BJ (cell line): ENCODE results near the gene FBH1. TPM values are rescaled to one million over a fixed set of nuclear protein-coding genes. Genes with fewer than 3 reads are reported as not detected.

ENCODE experiments used
- CTCF ChIA-PET: fragments of 350-600 bp; formaldehyde crosslinking; extraction: SDS; loops from one replicate; lab custom pipeline; 2021; ENCODE audit warnings: antibody characterized with exemption, inconsistent platforms; lab: Yijun Ruan, JAX
- POLR2A ChIA-PET: fragments of 300-600 bp; sonication (Branson Sonifier 250); formaldehyde crosslinking; extraction: SDS; loops from one replicate; lab custom pipeline; 2021; ENCODE audit warnings: antibody characterized with exemption; lab: Charles Lee
- DNase-seq: peaks from one replicate; pipeline ENCODE4 v3.0.0-alpha.2; 2011; ENCODE audit warnings: low read depth
- H3K27me3 ChIP-seq: 2 replicates; pipeline ENCODE4 v1.6.0; 2011; ENCODE audit warnings: low read length; ENCODE audit not compliant: control insufficient read depth, insufficient read depth
- H3K36me3 ChIP-seq: 2 replicates; pipeline ENCODE4 v1.5.1; 2011; ENCODE audit warnings: low read length; ENCODE audit not compliant: control insufficient read depth, insufficient read depth
- H3K4me3 ChIP-seq: 2 replicates; pipeline ENCODE4 v1.5.1; 2011; ENCODE audit warnings: low read depth, mild to moderate bottlenecking, control low read depth, low read length
- polyA plus RNA-seq: library from polyadenylated mRNA; depleted of rRNA; stranded (reverse); fragments of >200 nt; gene quantifications from 2 replicates; pipeline ENCODE4 v1.2.3, GENCODE V29; 2011
- TF ChIP-seq, protein P1 (sequence below): IDR thresholded peaks from 2 replicates; pipeline ENCODE4 v1.5.1; 2011; ENCODE audit warnings: low read depth, mild to moderate bottlenecking, control low read depth, inconsistent platforms, low read length, moderate library complexity; ENCODE audit not compliant: insufficient read depth

Gene FBH1
- polyA plus RNA-seq, 1 experiment: 82.5 TPM

DNA sequence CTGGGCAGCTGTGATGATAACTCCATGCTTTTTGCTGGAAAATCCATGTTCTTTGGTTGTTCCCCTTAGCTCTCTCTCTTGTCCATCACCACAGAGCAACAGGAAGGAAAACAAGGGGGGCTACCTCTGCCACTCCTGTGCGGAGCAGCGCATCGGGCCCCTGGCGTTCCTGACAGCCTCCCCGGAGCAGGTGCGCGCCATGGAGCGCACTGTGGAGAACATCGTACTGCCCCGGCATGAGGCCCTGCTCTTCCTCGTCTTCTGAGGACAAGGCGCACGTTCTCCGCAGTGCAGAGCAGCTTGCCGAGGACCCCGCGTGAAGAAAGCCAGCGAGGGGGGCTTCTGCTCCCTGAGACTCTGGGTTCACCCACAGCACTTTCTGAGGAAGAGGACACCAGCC, 47.0 kb downstream of the FBH1 start:
- no peak for DNase-seq
- Histone ChIP-seq H3K27me3 (no peaks in the 10 kb centered on the region), H3K36me3 (peaks cover 11% of the 10 kb centered on the region), H3K4me3 (no peak overlapping the region)
- ChIA-PET POLR2A (interaction anchor here (0.5 kb wide), 1 partner anchor 219 kb away, joined by 14 read pairs; no protein-coding TSS in a partner anchor), CTCF (no interaction called here)
- TF ChIP-seq, protein P1, sequence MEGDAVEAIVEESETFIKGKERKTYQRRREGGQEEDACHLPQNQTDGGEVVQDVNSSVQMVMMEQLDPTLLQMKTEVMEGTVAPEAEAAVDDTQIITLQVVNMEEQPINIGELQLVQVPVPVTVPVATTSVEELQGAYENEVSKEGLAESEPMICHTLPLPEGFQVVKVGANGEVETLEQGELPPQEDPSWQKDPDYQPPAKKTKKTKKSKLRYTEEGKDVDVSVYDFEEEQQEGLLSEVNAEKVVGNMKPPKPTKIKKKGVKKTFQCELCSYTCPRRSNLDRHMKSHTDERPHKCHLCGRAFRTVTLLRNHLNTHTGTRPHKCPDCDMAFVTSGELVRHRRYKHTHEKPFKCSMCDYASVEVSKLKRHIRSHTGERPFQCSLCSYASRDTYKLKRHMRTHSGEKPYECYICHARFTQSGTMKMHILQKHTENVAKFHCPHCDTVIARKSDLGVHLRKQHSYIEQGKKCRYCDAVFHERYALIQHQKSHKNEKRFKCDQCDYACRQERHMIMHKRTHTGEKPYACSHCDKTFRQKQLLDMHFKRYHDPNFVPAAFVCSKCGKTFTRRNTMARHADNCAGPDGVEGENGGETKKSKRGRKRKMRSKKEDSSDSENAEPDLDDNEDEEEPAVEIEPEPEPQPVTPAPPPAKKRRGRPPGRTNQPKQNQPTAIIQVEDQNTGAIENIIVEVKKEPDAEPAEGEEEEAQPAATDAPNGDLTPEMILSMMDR: no peak

DNA sequence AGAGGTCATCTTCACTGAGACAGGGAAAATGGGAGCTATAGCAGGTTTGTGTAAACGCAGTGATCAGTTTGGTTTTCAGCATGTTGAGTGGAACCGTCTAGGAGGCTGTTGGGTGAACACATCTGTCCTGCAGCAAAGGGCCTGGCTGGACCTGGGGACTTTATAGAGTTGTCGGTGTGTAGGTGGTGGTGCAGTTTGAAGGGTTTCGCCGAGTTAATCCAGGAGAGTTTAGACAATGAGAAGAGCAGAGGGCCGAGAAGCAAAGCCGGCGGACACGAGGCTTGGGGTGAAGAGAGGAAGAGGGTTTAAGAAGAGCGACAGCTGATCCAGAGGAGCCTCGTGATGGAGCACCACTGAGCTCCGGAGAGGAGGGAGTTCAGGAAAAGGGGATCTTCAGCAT, 48.2 kb downstream of the FBH1 start:
- H3K27me3 ChIP-seq: no peaks in the 10 kb centered on the region
- DNase-seq: no peak
- ChIA-PET CTCF (no interaction called here), POLR2A (no interaction called here)
- H3K4me3 ChIP-seq: no peak overlapping the region
- TF ChIP-seq, protein P1: no peak
- peaks cover 11% of the 10 kb centered on the region for H3K36me3 ChIP-seq

DNA sequence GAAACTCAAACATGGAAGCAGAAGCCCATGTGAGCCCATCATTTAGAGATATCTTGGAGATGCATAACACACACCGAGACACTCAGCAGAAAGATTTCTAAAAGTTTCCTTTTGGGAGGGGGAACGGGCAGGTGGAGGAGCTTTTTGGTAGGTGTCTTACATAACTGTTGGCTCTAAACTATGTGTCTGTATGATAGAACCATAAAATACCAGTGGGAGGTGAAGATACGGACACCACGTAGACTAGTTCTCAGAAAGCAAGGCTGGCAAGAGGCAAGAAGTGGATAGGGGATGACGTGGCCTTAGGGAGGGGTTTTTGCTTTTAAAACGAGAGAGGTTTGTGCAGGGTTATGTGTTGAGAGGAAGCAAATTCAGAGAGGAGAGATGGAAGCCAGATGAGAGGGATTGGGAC, 50.8 kb downstream of the FBH1 start:
- peaks cover 7% of the 10 kb centered on the region for H3K36me3 ChIP-seq
- CTCF ChIA-PET: interaction anchor here (0.7 kb wide), 1 partner anchor 39 kb away, joined by 3 read pairs; no protein-coding TSS in a partner anchor
- POLR2A ChIA-PET: no interaction called here
- TF ChIP-seq, protein P1: no peak
- H3K4me3 ChIP-seq: no peak overlapping the region
- no peak for DNase-seq
- H3K27me3 ChIP-seq: no peaks in the 10 kb centered on the region

DNA sequence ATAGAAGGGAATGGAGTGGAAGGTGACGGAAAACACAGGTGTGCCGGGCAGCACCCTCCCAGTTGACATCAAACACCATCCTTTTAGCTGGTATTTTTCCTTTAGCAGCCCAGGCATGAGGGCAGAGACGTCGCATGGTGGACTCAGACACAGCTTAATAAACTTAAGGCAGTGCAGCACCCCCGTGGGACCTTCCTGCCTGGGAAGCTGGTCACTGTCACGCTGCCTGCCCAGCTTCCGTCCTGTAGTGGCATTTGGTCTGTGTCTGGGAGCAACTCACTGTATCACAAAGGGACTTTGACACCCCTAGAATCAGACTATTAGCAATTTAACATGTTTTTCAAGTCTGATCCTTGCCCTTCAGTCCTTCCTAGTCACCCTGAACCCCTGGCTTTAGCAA, 51.5 kb downstream of the FBH1 start:
- CTCF ChIA-PET: interaction anchor here (0.5 to 0.7 kb wide), 2 partner anchors 53 to 186 kb away, joined by 3 read pairs; no protein-coding TSS in a partner anchor
- Histone ChIP-seq H3K27me3 (no peaks in the 10 kb centered on the region), H3K4me3 (no peak overlapping the region), H3K36me3 (peaks cover 5% of the 10 kb centered on the region)
- POLR2A ChIA-PET: no interaction called here
- no peak for DNase-seq
- TF ChIP-seq, protein P1: no peak

DNA sequence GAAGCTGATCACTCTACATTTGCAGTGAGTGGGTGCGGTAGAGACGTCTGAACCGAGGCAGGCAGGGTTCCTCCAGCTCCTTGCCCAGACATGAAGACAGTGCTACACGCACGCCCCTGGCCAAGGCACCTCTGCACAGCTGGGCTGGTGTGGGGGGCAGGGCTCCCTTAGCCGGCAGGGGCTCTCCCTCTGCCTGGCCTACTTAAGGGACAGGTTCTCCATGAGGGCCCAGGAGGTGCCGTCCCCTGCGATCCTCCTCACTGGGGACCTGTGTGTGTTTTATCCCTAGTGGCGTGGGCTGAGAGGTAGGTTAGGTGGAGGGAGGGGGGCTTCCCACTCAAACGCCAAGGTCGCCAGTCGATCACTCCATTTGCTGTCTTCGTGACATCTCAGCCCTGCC, 52.0 kb downstream of the FBH1 start:
- POLR2A ChIA-PET: no interaction called here

More for the DNA sequence above, 52.0 kb downstream of the FBH1 start:
- CTCF ChIA-PET: interaction anchor here (0.5 to 0.7 kb wide), 3 partner anchors 53 to 186 kb away, joined by 3 read pairs; partner anchors contain the start of gene GDI2
- Histone ChIP-seq H3K4me3 (no peak overlapping the region), H3K36me3 (peaks cover 5% of the 10 kb centered on the region), H3K27me3 (no peaks in the 10 kb centered on the region)
- DNase-seq: no peak
- TF ChIP-seq, protein P1: no peak
